Right ventricle myocardium superior (tissue), 1 donor: ENCODE results near the gene BRINP3. TPM values are rescaled to one million over a fixed set of nuclear protein-coding genes. Genes with fewer than 3 reads are reported as not detected.
"Not testable (repeated sequence)": the region's sequence is repeated elsewhere in the genome, so short reads cannot be mapped to it uniquely, and the experiment has no call there.

ENCODE experiments used
- ATAC-seq: fragments of 200-7000 bp; cut with Tn5 transposase; one replicate; pipeline ENCODE4 v1.9.1; 2020; ENCODE audit warnings: mild to moderate bottlenecking; ENCODE audit not compliant: poor library complexity
- DNase-seq: peaks from one replicate; pipeline ENCODE4 v3.0.0-alpha.2; 2020
- intact Hi-C: fragments of 100-400 bp; cut with DNase I; formaldehyde crosslinking; loops from one replicate; pipeline ENCODE4 v1.11.2; 2022
- total RNA-seq: library from RNA; stranded (reverse); fragmentation: NEBNext Ultra II Directional; extraction: Animal tissue kit (Norgen Biotek cat#: 25700); gene quantifications from one replicate; pipeline ENCODE4 v1.2.1, GENCODE V29; 2021
- donor health status: DM: no; HTN: yes; CAD: no; lungs with severe emphysema.

BRINP3 gene
- total RNA-seq, 1 donor from 2014 or later = 0.05 TPM

DNA sequence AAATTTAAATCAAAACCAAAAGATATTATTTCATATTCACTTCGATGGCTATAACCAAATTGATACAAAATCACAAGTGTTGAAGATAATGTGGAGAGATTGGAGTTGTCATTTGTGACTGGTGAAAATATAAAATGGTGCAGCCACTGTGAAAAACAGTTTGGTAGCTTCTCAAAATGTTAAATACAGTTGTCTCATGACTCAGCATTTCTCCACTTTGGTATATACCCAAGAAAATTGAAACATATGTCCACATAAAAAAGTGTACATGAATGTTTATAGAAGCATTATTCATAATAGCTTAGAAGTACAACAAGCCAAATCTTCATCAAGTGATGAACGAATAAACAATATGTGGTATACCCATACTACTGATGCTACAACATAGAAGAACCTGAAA, 318.5 kb downstream of the BRINP3 start:
- no peak for ATAC-seq
- DNase-seq = no peak
- intact Hi-C loops = no loop called here

DNA sequence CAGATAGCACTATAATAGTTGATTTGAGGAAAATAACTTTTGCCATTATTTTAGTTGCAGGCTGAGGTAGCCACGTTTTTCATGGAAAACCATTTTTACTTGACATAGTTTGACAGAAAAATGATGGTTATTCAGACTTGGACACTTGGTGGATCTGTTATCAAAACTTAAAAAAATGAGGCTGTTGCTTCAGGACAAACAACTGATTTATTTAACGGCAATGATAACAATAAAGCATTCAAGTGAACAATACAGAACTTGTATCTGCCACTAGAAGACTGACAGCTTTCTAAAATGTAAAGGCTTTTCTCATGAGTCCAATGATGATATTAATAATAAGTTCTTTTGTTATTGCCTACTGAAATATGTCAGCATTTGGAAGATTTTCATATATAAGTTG, 322.9 kb downstream of the BRINP3 start:
- intact Hi-C loops = no loop called here
- ATAC-seq (no peak), DNase-seq (no peak)

DNA sequence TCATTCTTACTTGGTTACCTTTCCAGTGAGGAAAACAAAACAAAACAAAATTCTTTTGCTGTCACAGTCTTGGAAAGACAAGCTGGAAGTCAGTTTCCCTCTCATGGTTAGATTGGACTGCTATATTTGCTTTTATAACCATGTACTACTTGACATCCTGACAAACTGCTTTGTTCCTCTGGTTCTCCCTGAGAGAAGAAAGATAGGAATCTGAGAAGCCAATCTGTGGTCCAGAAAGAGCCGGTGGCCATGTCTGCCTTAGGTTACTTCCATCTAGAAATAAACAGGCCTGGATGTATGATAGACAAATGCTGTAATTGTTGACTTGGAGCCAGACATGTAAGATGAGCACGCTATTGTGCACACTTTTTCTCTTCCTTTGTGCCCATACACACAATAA, 330.0 kb downstream of the BRINP3 start:
- intact Hi-C loops = no loop called here
- ATAC-seq = no peak

DNA sequence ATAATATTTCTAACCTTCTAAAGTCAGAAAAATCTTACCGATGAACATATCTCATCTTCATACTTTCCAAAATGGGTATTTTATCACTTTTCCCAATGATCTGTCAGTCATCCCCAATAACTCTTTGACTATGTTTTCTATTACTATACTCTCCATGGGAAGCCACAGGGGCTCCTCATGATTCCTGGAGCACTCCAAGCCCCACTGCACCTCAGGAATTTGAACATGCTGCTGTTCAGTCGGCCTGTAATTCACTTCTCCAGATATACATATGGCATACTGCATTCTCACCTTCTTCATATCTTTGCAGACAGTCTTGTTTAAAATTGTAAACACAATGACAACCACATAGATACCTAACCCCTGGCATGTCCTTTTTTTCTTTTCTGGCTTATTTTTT, 333.0 kb downstream of the BRINP3 start:
- ATAC-seq (no peak), DNase-seq (no peak)
- intact Hi-C loops = no loop called here

More for the DNA sequence above, 330.0 kb downstream of the BRINP3 start:
- DNase-seq = no peak

DNA sequence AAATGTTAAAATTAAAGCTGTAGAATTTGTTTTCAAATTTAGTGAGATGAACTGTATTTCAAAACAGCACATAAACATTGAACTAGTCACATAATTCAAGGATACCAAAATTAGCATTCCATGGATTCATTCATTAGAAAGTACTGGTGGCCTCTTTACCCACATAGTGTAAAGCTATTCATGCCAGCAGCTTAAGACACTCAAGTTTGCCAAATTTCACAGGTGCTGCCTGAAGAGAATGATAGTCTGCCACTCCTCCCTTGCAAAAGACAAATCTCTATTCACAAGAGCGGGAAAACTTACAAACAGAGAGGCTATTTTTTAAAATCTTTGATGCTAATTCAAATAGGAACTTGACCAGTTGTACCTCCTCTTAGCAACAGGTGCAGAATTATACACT, 337.0 kb downstream of the BRINP3 start:
- ATAC-seq = no peak
- no peak for DNase-seq
- intact Hi-C loops = no loop called here

DNA sequence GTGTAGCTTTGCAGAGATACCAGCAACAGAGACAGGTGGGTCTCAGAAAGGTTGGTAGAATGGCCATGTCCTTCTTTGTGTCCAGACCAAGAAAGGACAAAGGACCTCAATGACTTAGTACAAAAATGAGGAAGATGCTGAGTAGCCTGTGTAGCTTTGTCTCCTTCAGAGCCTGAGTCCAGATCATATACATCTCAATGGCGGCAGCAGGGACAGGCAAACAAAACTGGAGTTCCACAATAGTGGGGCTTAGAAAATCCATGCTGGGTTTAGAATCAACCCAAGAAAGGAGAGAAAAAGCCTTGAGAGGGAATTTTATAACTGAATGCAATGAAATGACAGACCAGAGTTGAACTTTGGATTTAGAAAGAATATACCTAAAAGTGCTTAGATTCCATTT, 339.0 kb downstream of the BRINP3 start:
- intact Hi-C loops = no loop called here
- ATAC-seq (no peak), DNase-seq (no peak)

DNA sequence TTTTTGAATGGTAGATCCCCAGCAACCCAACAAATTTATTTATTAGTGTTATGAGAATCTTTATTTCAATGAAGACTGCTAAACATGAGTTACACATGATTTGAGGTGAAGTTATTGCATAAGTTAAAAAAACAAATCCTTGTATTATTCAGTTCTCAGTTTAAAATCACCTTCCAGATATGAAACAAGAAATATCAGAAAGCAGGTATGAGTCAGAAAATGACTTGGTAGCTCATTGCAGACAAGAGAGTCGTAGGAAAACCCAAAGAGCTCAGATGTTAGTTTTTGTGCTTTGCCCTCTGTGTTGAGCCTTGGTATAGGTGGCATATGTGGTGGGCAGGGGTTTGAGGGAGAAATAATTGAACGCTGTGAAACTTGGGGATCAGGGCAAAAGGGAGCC, 339.4 kb downstream of the BRINP3 start:
- intact Hi-C loops = no loop called here
- no peak for ATAC-seq
- DNase-seq = no peak

DNA sequence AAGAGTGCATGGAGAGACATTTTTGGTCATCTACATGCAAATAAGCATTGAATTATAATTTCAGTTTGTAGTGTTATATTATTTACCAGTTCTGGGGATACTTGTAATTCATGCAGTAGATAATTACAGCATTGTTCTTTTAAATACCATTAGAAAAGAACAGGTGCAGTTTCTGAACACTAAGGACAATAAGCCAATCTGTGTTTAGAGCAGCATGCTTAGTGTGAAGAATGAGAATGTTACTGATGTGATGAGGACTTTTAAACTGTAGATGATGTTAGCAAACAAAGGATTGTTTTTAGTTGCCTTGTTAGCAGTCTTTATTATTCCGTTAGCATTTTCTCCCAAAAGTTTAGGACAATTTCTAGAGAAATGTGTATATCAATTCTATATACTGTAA, 348.3 kb downstream of the BRINP3 start:
- ATAC-seq (no peak), DNase-seq (no peak)
- intact Hi-C loops = no loop called here

DNA sequence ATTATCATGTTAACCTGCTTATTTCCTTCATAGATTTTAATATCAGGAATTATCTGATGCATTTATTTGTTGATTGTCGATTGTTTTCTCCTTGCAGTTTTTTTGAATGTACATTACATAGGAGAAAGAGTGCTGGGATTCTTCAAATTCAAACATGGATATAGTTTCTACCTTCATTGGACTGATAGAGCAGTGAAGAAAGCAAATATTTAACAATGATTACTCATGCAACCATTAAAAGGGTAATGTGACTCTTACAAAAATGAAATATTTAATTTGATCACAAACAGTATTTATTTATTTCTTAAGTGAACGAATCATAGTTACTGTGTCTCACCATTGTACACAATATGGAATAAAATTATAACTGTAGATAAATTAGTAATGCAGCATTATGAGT, 350.9 kb downstream of the BRINP3 start:
- ATAC-seq (no peak), DNase-seq (no peak)

DNA sequence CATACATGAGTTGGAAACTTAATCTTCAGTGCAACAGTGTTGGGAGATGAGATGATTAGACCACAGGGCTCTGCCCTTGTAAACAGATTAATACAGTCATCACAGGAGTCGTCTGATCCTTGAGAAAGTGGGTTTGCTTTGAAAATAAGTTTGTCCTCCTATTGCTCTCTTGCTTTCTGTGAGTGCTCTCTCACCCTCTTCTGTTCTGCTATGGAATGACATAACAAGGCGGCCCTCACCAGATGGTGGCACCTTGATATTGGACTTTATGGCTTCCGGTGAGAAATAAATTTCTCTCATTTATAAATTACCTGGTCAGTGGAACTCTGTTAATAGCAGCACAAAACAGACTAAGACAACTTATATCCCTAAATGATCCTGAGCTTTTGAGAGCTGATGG, 353.6 kb downstream of the BRINP3 start:
- DNase-seq (no peak), ATAC-seq (no peak)
- intact Hi-C loops = no loop called here

More for the DNA sequence above, 350.9 kb downstream of the BRINP3 start:
- intact Hi-C loops = no loop called here

DNA sequence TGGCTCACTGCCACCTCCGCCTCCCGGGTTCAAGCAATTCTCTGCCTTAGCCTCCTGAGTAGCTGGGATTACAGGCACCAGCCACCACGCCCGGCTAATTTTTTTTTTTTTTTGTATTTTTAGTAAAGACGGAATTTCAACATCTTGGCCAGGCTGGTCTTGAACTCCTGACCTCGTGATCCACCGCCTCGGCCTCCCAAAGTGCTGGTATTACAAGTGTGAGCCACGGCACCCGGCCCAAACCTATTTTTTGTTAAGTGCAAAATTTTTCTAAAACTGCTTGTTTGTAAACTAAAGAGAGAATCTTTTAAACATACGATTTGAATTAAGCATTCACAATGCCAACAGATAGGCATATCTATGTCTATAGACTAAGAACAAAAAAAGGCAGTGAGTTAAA, 357.1 kb downstream of the BRINP3 start:
- DNase-seq, ATAC-seq, intact Hi-C loops: not testable (repeated sequence)

DNA sequence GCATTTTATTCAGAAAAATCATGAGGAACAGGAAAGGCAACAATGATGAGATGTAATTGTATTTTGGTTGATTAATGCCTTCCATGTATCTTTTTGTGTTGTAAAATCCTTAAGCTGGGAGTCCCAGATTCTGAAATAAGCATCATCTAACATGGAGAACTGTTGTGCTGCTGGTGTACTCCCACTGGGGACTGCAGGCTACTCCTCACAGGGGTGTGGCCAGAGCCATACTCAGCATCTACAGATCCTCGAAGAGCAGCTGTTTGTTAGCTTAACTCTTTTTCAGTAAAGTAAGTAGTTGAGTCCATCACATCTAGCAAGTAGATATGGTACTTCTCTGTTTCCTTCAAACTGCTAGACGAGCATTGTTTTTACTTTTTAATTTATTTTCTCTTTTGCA, 358.0 kb downstream of the BRINP3 start:
- no peak for DNase-seq
- intact Hi-C loops = no loop called here
- no peak for ATAC-seq

DNA sequence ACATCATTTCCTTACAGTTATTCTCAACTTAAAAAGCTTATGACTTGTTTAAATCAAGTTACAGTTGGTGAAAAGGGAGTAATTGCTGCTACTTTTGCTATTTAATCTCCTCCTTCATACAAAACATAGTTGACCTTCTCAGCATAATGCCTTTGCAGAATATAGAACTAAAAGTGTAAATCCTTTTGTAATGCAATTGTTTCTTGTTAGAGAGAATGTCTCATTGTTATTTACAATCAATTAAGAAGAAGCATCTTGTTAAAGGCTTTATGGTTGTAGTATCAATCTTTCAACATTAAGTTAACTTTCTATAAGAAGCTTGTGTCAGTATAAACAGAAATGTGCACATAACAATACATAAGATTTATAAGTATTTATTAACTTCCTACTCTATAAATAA, 360.7 kb downstream of the BRINP3 start:
- no peak for ATAC-seq

DNA sequence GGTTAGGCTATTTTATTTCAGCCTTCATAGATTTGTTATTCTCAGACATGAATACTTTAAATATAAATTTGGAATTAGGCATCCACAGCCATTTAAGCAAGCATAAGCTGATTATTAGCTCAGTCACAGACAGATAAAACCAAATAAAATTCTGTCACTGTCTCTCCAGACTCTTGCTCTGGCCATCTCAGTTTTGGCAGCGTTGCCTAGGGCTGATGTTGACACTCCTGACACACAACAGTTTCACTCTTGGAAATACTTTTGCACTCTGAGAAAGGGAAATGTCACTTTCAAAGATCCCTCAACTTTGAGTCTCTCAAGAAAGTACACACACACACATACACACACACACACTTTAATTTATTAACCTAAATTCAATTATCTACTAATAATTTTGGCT, 372.7 kb downstream of the BRINP3 start:
- DNase-seq = no peak
- no peak for ATAC-seq
- intact Hi-C loops = no loop called here

More for the DNA sequence above, 360.7 kb downstream of the BRINP3 start:
- intact Hi-C loops = no loop called here
- DNase-seq = no peak

DNA sequence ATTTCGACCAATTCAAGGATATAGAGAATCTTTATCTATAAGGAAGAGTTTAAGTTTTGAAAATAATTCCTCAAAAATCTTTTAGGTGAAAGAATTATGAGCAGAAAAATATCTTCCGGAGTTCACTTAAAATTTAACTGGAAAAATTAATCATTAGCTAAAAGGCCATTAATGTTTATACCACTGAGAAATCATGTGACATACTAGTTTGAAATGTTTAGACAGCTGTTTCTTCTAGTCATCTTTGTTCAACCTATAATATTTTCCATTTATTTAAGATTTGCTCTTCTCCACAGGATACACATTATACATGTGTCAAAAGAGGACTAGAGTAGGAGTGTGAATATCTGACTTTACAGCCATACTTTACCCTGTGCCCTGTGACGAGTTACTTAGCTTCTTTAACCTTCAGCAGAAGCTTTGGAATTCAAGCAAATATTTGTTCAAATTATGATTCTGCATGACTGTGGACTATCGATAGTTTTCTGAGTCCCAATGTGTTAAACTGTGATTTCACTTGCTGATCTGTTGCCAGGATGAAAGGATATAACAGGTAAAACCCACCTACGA, 374.8 kb downstream of the BRINP3 start:
- no peak for DNase-seq
- intact Hi-C loops = no loop called here
- ATAC-seq = no peak

DNA sequence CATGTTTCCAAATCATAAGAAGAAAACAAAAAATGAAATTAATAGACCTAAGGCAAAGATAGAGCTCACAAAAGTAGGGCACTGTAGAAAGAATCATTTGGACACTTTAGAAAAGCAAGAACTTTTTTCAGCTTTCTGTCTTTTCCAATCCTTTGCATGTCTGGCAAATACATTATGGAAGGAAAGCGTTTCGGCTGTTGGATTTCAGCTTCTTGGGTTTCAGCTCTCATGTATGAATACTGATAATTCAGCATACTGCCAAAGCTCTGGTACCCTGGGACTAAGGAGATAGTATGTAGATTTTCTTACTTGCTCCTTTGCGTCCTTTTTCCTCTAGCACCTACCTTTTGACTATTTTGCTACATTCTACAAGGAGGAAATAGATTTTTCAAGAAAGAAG, 375.9 kb downstream of the BRINP3 start:
- ATAC-seq = no peak
- DNase-seq = no peak
- intact Hi-C loops = no loop called here

DNA sequence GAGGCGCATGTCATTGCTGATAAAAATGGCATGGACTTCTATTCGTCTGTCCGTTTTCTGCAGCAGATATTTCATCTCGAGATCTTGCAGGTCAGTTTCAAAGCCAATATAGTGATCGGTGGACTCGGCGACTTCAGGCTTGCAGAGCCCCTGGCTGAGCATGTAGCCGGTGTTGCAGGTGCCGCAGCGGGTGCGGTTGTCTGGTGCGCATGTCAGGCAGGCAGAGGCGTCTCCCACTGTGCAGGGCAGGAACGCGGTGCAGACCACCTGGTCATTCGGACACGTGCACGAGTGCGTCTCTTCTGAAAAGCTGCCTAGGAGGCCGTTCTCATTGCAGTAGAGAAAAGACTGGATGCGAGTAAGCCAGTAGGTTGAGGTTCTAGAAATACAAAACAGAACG, 378.9 kb downstream of the BRINP3 start:
- no peak for ATAC-seq
- DNase-seq = peak; percentile 20
- intact Hi-C loops = no loop called here

DNA sequence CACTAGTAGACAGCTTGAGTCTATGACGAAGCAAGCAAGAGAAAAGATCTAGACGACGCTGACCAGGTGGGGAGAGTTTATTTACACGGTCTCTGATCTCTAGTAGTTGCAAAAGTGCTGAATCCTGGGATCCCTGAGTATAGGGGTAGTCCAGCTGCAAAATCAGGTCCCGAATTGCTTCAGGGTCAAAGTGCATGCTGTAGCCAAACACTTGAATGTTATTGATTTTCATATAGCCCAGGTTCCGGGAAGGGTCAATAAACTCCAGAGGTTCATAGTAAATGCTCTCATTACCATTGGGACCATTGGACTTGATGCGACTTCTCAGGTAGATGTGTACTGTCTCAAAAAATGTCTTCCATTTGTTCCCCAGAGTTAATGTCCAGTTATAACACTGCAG, 379.6 kb downstream of the BRINP3 start:
- ATAC-seq (no peak), DNase-seq (no peak)
- intact Hi-C loops = no loop called here

DNA sequence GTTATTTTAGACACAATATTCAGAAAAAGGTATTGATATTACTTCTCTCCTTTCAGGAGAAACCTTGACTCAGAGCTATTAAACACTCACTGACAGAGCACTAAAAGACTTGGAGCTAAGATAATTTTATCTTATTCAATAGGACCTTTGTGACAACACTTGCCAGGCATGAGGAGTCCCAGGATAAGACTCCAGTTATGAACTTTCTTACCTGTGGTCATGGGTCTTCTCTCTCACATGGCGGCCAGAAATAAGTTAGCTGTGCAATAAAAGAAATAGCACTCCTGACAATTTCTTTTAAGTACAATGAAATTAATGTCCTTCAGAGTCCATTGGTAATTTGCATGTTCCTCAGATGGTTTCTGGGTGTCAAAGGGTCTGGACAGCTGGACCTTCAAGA, 382.1 kb downstream of the BRINP3 start:
- intact Hi-C loops = no loop called here
- ATAC-seq = no peak
- no peak for DNase-seq

DNA sequence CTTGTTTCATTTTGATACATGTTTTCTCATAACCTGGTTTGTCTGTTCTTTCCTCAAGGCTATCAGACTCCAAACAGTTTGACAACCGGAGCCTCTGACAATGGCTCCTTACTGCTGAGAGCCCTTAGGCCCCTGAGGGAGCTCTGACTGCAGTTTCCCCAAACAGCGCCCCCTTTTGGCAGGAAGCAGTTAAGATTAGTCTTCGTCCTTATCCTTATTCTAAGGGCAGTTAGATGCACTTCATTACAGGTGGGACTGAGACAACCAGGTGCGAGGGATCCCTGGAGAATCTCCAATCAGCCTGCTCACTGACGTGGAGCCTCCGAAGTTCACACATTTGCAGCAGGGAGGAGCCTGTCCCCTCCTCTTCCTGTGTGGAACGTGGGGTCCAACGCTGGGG, 393.1 kb downstream of the BRINP3 start:
- intact Hi-C loops = no loop called here
- DNase-seq (no peak), ATAC-seq (no peak)

DNA sequence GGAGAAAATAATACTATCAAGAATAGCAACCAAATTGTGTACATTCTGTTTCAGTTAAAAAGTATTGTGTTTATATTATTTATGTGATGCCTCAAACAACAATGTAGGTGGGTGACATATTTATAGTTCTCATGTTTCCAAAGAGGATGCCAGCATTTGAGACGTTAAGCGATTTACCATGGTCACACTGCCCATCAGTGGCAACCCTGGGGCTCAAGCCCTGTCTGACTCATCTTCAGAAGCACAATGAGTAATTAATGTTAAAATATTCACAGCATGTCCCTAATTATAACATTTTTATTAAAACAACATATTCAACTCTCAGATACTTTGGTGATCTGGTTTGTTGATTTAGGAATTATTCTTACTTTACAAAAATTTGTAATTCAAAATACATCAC, 409.4 kb downstream of the BRINP3 start:
- intact Hi-C loops = no loop called here
- ATAC-seq (no peak), DNase-seq (no peak)
